Activated CD8-positive, alpha-beta T cell treated with anti-CD3 and anti-CD28 coated beads, Interleukin-2, amount 10 ng/mL, durations not matched to agents 7 days and 5 days (primary cell): ENCODE measurements around the gene JAKMIP1. TPM values are rescaled to one million over a fixed set of nuclear protein-coding genes. Genes with fewer than 3 reads are reported as not detected.
A peak's percentile ranks its signal among the peaks of the same experiment; 100 is the strongest.

Source experiments
- ATAC-seq: fragments of 150-1000 bp; cut with Tn5 transposase; one replicate; pipeline ENCODE4 v1.10.0; 2021; ENCODE audit warnings: moderate library complexity
- CTCF ChIA-PET: fragments of 350-600 bp; sonication (Branson Sonifier 250); formaldehyde crosslinking; loops from one replicate; lab custom pipeline; 2021; ENCODE audit warnings: antibody characterized with exemption; lab: Charles Lee
- POLR2A ChIA-PET: fragments of 350-600 bp; sonication (Branson Sonifier 250); formaldehyde crosslinking; loops from one replicate; lab custom pipeline; 2021; ENCODE audit warnings: antibody characterized with exemption; lab: Charles Lee
- DNase-seq: peaks from one replicate; pipeline ENCODE4 v3.0.0-alpha.2; 2020
- H3K27ac Mint-ChIP-seq: one replicate; pipeline ENCODE4 v1.8.0; 2021; ENCODE audit warnings: mild to moderate bottlenecking, mixed read lengths
- H3K27me3 Mint-ChIP-seq: one replicate; pipeline ENCODE4 v1.8.0; 2021; ENCODE audit warnings: low read depth, mixed read lengths
- H3K36me3 Mint-ChIP-seq: one replicate; pipeline ENCODE4 v1.8.0; 2021; ENCODE audit warnings: low read depth, mixed read lengths
- H3K4me1 Mint-ChIP-seq: one replicate; pipeline ENCODE4 v1.8.0; 2021; ENCODE audit warnings: low read depth, mixed read lengths
- H3K4me3 Mint-ChIP-seq: one replicate; pipeline ENCODE4 v1.8.0; 2021; ENCODE audit warnings: mild to moderate bottlenecking, mixed read lengths
- H3K9me3 Mint-ChIP-seq: one replicate; pipeline ENCODE4 v1.8.0; 2022; ENCODE audit warnings: mixed read lengths; ENCODE audit not compliant: insufficient read depth
- total RNA-seq, 2 experiments: library from RNA; stranded (reverse); gene quantifications; one replicate each; pipeline ENCODE4 v1.2.3, GENCODE V29; 2021

JAKMIP1 gene
- total RNA-seq, 2 experiments from 2014 or later, result 9.3 to 9.6 TPM

GRCh38 chr4:6198278-6198677, 2.1 kb downstream of the JAKMIP1 start:
- peak overlapping the region; percentile 84 for H3K27ac Mint-ChIP-seq
- POLR2A ChIA-PET, result interaction anchor here (1.2 to 4.9 kb wide), 3 partner anchors 10 to 17 kb away, joined by 3 to 150 read pairs (median 3); no protein-coding TSS in a partner anchor
- peak overlapping the region; percentile 76 for H3K4me3 Mint-ChIP-seq
- peak; percentile 38 for DNase-seq
- H3K27me3 Mint-ChIP-seq, result peaks cover 42% of the 10 kb centered on the region
- peak; percentile 3 for ATAC-seq
- CTCF ChIA-PET, result interaction anchor here (1.2 to 2.6 kb wide), 5 partner anchors 8 to 63 kb away, joined by 3 to 16 read pairs (median 10); no protein-coding TSS in a partner anchor
- H3K4me1 Mint-ChIP-seq, result peaks cover 35% of the 10 kb centered on the region
- peaks cover 11% of the 10 kb centered on the region for H3K36me3 Mint-ChIP-seq
- peaks cover 4% of the 10 kb centered on the region for H3K9me3 Mint-ChIP-seq

GRCh38 chr4:6197433-6198174, 2.7 kb downstream of the JAKMIP1 start:
- H3K36me3 Mint-ChIP-seq, result peaks cover 13% of the 10 kb centered on the region
- peaks cover 38% of the 10 kb centered on the region for H3K27me3 Mint-ChIP-seq
- ChIA-PET CTCF (interaction anchor here (2.0 to 2.1 kb wide), 2 partner anchors 17 to 63 kb away, joined by 5 to 16 read pairs; no protein-coding TSS in a partner anchor), POLR2A (interaction anchor here (1.4 to 4.9 kb wide), 2 partner anchors 9 to 17 kb away, joined by 3 to 150 read pairs; no protein-coding TSS in a partner anchor)
- ATAC-seq (no peak), DNase-seq (no peak)
- H3K9me3 Mint-ChIP-seq, result peaks cover 4% of the 10 kb centered on the region
- H3K4me1 Mint-ChIP-seq, result peaks cover 35% of the 10 kb centered on the region
- peak overlapping the region; percentile 61 for H3K27ac Mint-ChIP-seq
- H3K4me3 Mint-ChIP-seq, result peak overlapping the region; percentile 76

- H3K27me3 Mint-ChIP-seq, result peaks cover 31% of the 10 kb centered on the region
- ChIA-PET POLR2A (interaction anchor here (4.9 kb wide), 1 partner anchor 16 kb away, joined by 150 read pairs; no protein-coding TSS in a partner anchor), CTCF (interaction anchor here (2.1 kb wide), 1 partner anchor 62 kb away, joined by 5 read pairs; no protein-coding TSS in a partner anchor)
- ATAC-seq, result no peak
- peaks cover 4% of the 10 kb centered on the region for H3K9me3 Mint-ChIP-seq
- no peak overlapping the region for H3K27ac Mint-ChIP-seq
- peaks cover 15% of the 10 kb centered on the region for H3K36me3 Mint-ChIP-seq
- H3K4me1 Mint-ChIP-seq, result peaks cover 35% of the 10 kb centered on the region
- H3K4me3 Mint-ChIP-seq, result no peak overlapping the region
- no peak for DNase-seq
Observed at GRCh38 chr4:6196871-6197270, 3.5 kb downstream of the JAKMIP1 start.

- no peak for DNase-seq
- Mint-ChIP-seq H3K27ac (no peak overlapping the region), H3K27me3 (peaks cover 25% of the 10 kb centered on the region), H3K4me3 (no peak overlapping the region), H3K4me1 (peaks cover 33% of the 10 kb centered on the region), H3K36me3 (peaks cover 11% of the 10 kb centered on the region), H3K9me3 (peaks cover 4% of the 10 kb centered on the region)
- ChIA-PET CTCF (interaction anchor here (1.6 to 2.1 kb wide), 2 partner anchors 15 to 62 kb away, joined by 5 read pairs; no protein-coding TSS in a partner anchor), POLR2A (interaction anchor here (0.6 kb wide), 1 partner anchor 13 kb away, joined by 3 read pairs; no protein-coding TSS in a partner anchor)
- ATAC-seq, result no peak
Observed at GRCh38 chr4:6196324-6196723, 4.0 kb downstream of the JAKMIP1 start.

GRCh38 chr4:6195602-6196319, 4.6 kb downstream of the JAKMIP1 start:
- Mint-ChIP-seq H3K4me1 (peaks cover 29% of the 10 kb centered on the region), H3K36me3 (peaks cover 6% of the 10 kb centered on the region), H3K4me3 (no peak overlapping the region), H3K27me3 (peaks cover 20% of the 10 kb centered on the region), H3K27ac (no peak overlapping the region), H3K9me3 (no peaks in the 10 kb centered on the region)
- ATAC-seq (no peak), DNase-seq (no peak)
- CTCF ChIA-PET, result interaction anchor here (1.6 to 2.1 kb wide), 2 partner anchors 14 to 61 kb away, joined by 5 read pairs; no protein-coding TSS in a partner anchor
- POLR2A ChIA-PET, result interaction anchor here (0.6 kb wide), 1 partner anchor 12 kb away, joined by 3 read pairs; no protein-coding TSS in a partner anchor

GRCh38 chr4:6194458-6195195, 5.7 kb downstream of the JAKMIP1 start:
- DNase-seq (no peak), ATAC-seq (no peak)
- Mint-ChIP-seq H3K27ac (no peak overlapping the region), H3K4me1 (peaks cover 30% of the 10 kb centered on the region), H3K9me3 (no peaks in the 10 kb centered on the region), H3K36me3 (peaks cover 6% of the 10 kb centered on the region), H3K27me3 (peaks cover 20% of the 10 kb centered on the region), H3K4me3 (no peak overlapping the region)
- ChIA-PET CTCF (interaction anchor here (1.0 to 1.6 kb wide), 2 partner anchors 10 to 13 kb away, joined by 4 to 5 read pairs; no protein-coding TSS in a partner anchor), POLR2A (interaction anchor here (0.8 kb wide), 1 partner anchor 13 kb away, joined by 4 read pairs; no protein-coding TSS in a partner anchor)

- peaks cover 13% of the 10 kb centered on the region for H3K27me3 Mint-ChIP-seq
- peaks cover 6% of the 10 kb centered on the region for H3K36me3 Mint-ChIP-seq
- H3K9me3 Mint-ChIP-seq, result no peaks in the 10 kb centered on the region
- DNase-seq (no peak), ATAC-seq (no peak)
- POLR2A ChIA-PET, result interaction anchor here (1.1 kb wide), 1 partner anchor 12 kb away, joined by 3 read pairs; no protein-coding TSS in a partner anchor
- H3K27ac Mint-ChIP-seq, result no peak overlapping the region
- peaks cover 23% of the 10 kb centered on the region for H3K4me1 Mint-ChIP-seq
- H3K4me3 Mint-ChIP-seq, result no peak overlapping the region
- CTCF ChIA-PET, result no interaction called here
Observed at GRCh38 chr4:6193399-6193798, 7.0 kb downstream of the JAKMIP1 start.

- ATAC-seq (no peak), DNase-seq (no peak)
- Mint-ChIP-seq H3K9me3 (no peaks in the 10 kb centered on the region), H3K4me1 (peaks cover 12% of the 10 kb centered on the region), H3K4me3 (no peak overlapping the region), H3K36me3 (peaks cover 11% of the 10 kb centered on the region), H3K27me3 (peaks cover 7% of the 10 kb centered on the region), H3K27ac (no peak overlapping the region)
- POLR2A ChIA-PET, result interaction anchor here (1.1 to 2.6 kb wide), 2 partner anchors 11 kb away, joined by 3 to 15 read pairs; no protein-coding TSS in a partner anchor
- CTCF ChIA-PET, result interaction anchor here (1.3 to 3.0 kb wide), 2 partner anchors 11 to 58 kb away, joined by 4 to 15 read pairs; no protein-coding TSS in a partner anchor
Observed at GRCh38 chr4:6192245-6192644, 8.1 kb downstream of the JAKMIP1 start.

GRCh38 chr4:6191448-6192130, 8.8 kb downstream of the JAKMIP1 start:
- no peak for ATAC-seq
- H3K4me3 Mint-ChIP-seq, result no peak overlapping the region
- H3K27ac Mint-ChIP-seq, result no peak overlapping the region
- no peaks in the 10 kb centered on the region for H3K9me3 Mint-ChIP-seq
- ChIA-PET CTCF (interaction anchor here (0.9 to 3.0 kb wide), 4 partner anchors 11 to 193 kb away, joined by 3 to 15 read pairs (median 4); no protein-coding TSS in a partner anchor), POLR2A (interaction anchor here (1.3 to 2.6 kb wide), 3 partner anchors 11 to 13 kb away, joined by 3 to 15 read pairs (median 4); no protein-coding TSS in a partner anchor)
- H3K27me3 Mint-ChIP-seq, result peaks cover 7% of the 10 kb centered on the region
- no peak for DNase-seq
- H3K4me1 Mint-ChIP-seq, result peaks cover 9% of the 10 kb centered on the region
- H3K36me3 Mint-ChIP-seq, result peaks cover 14% of the 10 kb centered on the region

- ChIA-PET POLR2A (interaction anchor here (1.3 to 2.6 kb wide), 3 partner anchors 9 to 14 kb away, joined by 3 to 15 read pairs (median 4); no protein-coding TSS in a partner anchor), CTCF (interaction anchor here (0.9 to 3.0 kb wide), 4 partner anchors 8 to 192 kb away, joined by 3 to 15 read pairs (median 3); no protein-coding TSS in a partner anchor)
- peaks cover 15% of the 10 kb centered on the region for H3K4me1 Mint-ChIP-seq
- peaks cover 7% of the 10 kb centered on the region for H3K27me3 Mint-ChIP-seq
- DNase-seq, result no peak
- no peak for ATAC-seq
- H3K4me3 Mint-ChIP-seq, result no peak overlapping the region
- H3K27ac Mint-ChIP-seq, result no peak overlapping the region
- peaks cover 23% of the 10 kb centered on the region for H3K36me3 Mint-ChIP-seq
- H3K9me3 Mint-ChIP-seq, result no peaks in the 10 kb centered on the region
Observed at GRCh38 chr4:6190486-6190885, 9.9 kb downstream of the JAKMIP1 start.
